ENCODE data around the gene RHNO1.

Gene RHNO1

GRCh38 chr12:2904260-2904659 is 27.2 kb downstream of the RHNO1 start:
- no peak for DNase-seq

GRCh38 chr12:2912216-2912575 is 35.2 kb downstream of the RHNO1 start:
- no peak for DNase-seq

GRCh38 chr12:2919249-2919648 is 42.2 kb downstream of the RHNO1 start:
- no peak for DNase-seq

GRCh38 chr12:2922329-2922728 is 45.3 kb downstream of the RHNO1 start:
- no peak for DNase-seq

- no peak for DNase-seq
These were observed 46.0 kb downstream of the RHNO1 start for GRCh38 chr12:2923057-2923456.

- DNase-seq: no peak
These were observed 47.0 kb downstream of the RHNO1 start for GRCh38 chr12:2924019-2924418.

GRCh38 chr12:2925322-2925995 is 48.4 kb downstream of the RHNO1 start:
- no peak for DNase-seq

- no peak for DNase-seq
These were observed 53.8 kb downstream of the RHNO1 start for GRCh38 chr12:2930865-2931264.

GRCh38 chr12:2933586-2933985 is 56.6 kb downstream of the RHNO1 start:
- no peak for DNase-seq

GRCh38 chr12:2934371-2934770 is 57.3 kb downstream of the RHNO1 start:
- no peak for DNase-seq

GRCh38 chr12:2936301-2936700 is 59.3 kb downstream of the RHNO1 start:
- no peak for DNase-seq

GRCh38 chr12:2937500-2937899 is 60.5 kb downstream of the RHNO1 start:
- DNase-seq: no peak

Measured in NCI-H1694 treated with DMSO at 0.1 percent for 48 hours (cell line).